Measurements from ENCODE around the gene MSTN.
"Not testable (repeated sequence)": the region's sequence is repeated elsewhere in the genome, so short reads cannot be mapped to it uniquely, and the experiment has no call there.

Gene MSTN

DNA sequence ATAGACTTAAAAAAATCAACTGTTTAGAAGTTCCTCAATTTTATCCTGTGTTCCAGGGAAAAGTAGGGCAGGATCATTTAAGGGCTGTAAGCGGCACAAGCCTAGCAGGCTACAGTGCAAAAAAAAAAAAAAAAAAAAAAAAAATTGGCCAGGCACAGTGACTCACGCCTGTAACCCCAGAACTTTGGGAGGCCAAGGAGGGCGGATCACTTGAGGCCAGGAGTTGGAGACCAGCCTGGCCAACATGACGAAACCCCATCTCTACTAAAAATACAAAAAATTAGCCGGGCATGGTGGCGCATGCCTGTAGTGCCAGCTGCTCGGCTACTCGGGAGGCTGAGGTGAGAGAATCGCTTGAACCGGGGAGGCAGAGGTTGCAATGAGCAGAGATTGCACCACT lies 28.1 kb downstream of the MSTN start:
- H3K9ac ChIP-seq (ENCODE audit: low read depth, low read length); H3K36me3 ChIP-seq (ENCODE audit: control insufficient read depth, insufficient read depth, low read length); H3K4me1 ChIP-seq (ENCODE audit: control insufficient read depth, insufficient read depth, low read length); H3K9me3 ChIP-seq (ENCODE audit: control insufficient read depth, insufficient read depth, low read length); H3K4me3 ChIP-seq (ENCODE audit: low read depth, low read length); H3K27me3 ChIP-seq (ENCODE audit: control insufficient read depth, insufficient read depth, low read length); H3K27ac ChIP-seq (ENCODE audit: low read depth, low read length): not testable (repeated sequence)

DNA sequence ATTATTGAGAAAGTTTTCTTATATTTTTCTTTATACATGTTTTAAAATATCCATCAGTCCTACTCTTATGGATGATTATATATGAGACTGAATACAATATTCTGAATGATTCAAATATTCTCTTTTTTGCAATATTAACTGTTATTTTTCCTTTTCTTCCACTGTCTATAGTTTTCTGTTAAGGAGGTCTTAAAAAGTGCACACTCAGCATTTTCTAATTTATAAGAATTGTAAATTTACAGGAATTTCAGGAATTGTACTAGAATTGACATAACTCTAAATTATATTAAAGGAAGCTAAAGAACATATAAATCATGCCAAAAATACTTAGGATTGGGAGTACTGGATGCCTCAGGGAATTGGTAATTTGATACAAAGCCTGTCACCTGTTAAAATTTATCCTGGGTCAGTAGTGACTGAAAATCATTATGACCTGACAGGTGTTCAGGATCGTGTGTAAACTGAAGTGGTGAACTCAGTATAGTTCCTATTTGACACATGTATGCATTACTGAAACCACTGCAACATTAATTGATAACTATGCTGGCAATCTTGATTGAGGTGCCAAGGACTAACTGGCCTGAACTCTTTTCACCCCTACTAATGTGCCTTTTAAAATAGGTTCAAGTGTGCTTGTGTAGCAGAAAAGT lies 30.4 kb downstream of the MSTN start:
- no peaks in the 10 kb centered on the region for H3K27me3 ChIP-seq (ENCODE audit: control insufficient read depth, insufficient read depth, low read length)
- H3K4me1 ChIP-seq (ENCODE audit: control insufficient read depth, insufficient read depth, low read length), result no peaks in the 10 kb centered on the region
- no peak overlapping the region for H3K4me3 ChIP-seq (ENCODE audit: low read depth, low read length)
- H3K27ac ChIP-seq (ENCODE audit: low read depth, low read length), result no peak overlapping the region
- H3K36me3 ChIP-seq (ENCODE audit: control insufficient read depth, insufficient read depth, low read length), result no peaks in the 10 kb centered on the region
- no peaks in the 10 kb centered on the region for H3K9me3 ChIP-seq (ENCODE audit: control insufficient read depth, insufficient read depth, low read length)
- H3K9ac ChIP-seq (ENCODE audit: low read depth, low read length), result no peak overlapping the region

DNA sequence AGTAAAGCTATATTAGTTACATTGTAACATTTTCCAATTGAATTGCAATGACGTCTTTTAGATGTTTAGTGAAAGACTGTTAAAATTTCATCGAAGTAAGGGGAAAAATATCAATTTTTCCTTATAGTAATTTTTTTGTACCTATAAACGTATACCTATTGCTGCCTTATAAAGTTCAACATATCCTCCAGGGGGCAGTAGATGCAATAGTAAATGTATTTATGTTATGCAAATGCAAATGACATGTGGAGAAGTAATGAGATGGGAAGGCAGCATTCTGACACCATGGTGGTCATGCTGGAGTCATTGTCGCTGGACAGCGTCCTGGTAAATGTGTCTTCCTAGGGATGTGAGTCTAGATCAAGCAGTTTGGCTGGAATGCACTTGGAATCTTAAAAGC lies 38.7 kb downstream of the MSTN start:
- Histone ChIP-seq H3K9ac (ENCODE audit: low read depth, low read length) (no peak overlapping the region), H3K9me3 (ENCODE audit: control insufficient read depth, insufficient read depth, low read length) (no peaks in the 10 kb centered on the region), H3K27me3 (ENCODE audit: control insufficient read depth, insufficient read depth, low read length) (no peaks in the 10 kb centered on the region), H3K4me3 (ENCODE audit: low read depth, low read length) (no peak overlapping the region), H3K27ac (ENCODE audit: low read depth, low read length) (no peak overlapping the region), H3K4me1 (ENCODE audit: control insufficient read depth, insufficient read depth, low read length) (no peaks in the 10 kb centered on the region), H3K36me3 (ENCODE audit: control insufficient read depth, insufficient read depth, low read length) (no peaks in the 10 kb centered on the region)

DNA sequence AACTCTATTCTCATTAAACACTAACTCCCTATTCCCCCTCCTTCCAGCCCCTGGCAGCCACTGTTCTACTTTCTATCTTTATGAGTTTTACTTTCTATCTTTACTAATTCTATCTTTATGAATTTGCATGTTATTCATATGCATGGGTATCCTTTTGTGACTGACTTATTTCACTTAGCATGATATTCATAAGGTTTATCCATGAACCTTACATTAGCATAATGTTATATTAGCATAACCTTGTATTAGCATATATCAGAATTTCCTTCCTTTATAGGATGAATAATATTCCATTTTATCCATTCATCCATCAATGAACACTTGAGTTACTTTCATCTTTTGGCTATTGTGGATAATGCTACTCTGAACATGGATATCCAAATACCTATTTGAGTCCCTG lies 41.8 kb downstream of the MSTN start:
- Histone ChIP-seq H3K4me3 (ENCODE audit: low read depth, low read length) (no peak overlapping the region), H3K4me1 (ENCODE audit: control insufficient read depth, insufficient read depth, low read length) (no peaks in the 10 kb centered on the region), H3K27me3 (ENCODE audit: control insufficient read depth, insufficient read depth, low read length) (no peaks in the 10 kb centered on the region), H3K27ac (ENCODE audit: low read depth, low read length) (no peak overlapping the region), H3K36me3 (ENCODE audit: control insufficient read depth, insufficient read depth, low read length) (no peaks in the 10 kb centered on the region), H3K9me3 (ENCODE audit: control insufficient read depth, insufficient read depth, low read length) (peaks cover 4% of the 10 kb centered on the region; the same call in 1 of the 2 replicates), H3K9ac (ENCODE audit: low read depth, low read length) (no peak overlapping the region)

DNA sequence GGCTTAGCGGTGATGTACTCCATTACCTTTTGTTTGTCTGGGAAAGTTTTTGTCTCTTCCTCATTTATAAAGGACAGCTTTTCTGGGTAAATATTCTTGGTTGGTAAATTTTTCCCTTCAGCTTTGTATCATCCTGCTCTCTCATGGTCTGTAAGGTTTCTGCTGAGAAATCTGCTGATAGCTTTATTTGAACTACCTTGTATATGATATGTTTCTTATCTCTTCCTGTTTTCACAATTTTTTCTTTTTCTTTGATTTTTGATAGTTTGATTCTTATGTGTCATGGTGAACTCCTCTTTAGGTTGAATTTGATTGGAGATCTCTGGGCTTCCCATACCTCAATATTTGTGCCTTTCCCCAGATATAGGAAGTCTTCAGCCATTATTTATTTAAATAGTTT lies 44.7 kb downstream of the MSTN start:
- H3K36me3 ChIP-seq (ENCODE audit: control insufficient read depth, insufficient read depth, low read length), result no peaks in the 10 kb centered on the region
- H3K9me3 ChIP-seq (ENCODE audit: control insufficient read depth, insufficient read depth, low read length), result peaks cover 20% of the 10 kb centered on the region
- H3K27ac ChIP-seq (ENCODE audit: low read depth, low read length), result no peak overlapping the region
- H3K4me3 ChIP-seq (ENCODE audit: low read depth, low read length), result no peak overlapping the region
- H3K4me1 ChIP-seq (ENCODE audit: control insufficient read depth, insufficient read depth, low read length), result no peaks in the 10 kb centered on the region
- H3K27me3 ChIP-seq (ENCODE audit: control insufficient read depth, insufficient read depth, low read length), result no peaks in the 10 kb centered on the region
- no peak overlapping the region for H3K9ac ChIP-seq (ENCODE audit: low read depth, low read length)

DNA sequence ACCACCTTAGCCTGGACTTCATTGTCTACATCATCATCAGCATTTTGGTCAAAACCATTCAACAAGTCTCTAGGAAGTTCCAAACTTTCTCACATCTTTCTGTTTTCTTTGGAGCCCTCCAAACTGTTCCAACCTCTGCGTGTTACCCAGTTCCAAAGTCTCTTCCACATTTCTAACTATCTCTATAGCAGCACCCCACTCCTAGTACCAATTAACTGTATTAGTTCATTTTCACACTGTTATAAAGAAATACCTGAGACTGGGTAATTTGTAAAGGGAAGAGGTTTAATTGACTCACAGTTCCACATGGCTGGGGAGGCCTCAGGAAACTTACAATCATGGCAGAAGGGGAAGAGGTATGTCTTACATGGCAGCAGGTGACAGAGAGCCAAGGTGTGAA lies 46.6 kb downstream of the MSTN start:
- H3K9ac ChIP-seq (ENCODE audit: low read depth, low read length); H3K27me3 ChIP-seq (ENCODE audit: control insufficient read depth, insufficient read depth, low read length); H3K36me3 ChIP-seq (ENCODE audit: control insufficient read depth, insufficient read depth, low read length); H3K27ac ChIP-seq (ENCODE audit: low read depth, low read length); H3K4me3 ChIP-seq (ENCODE audit: low read depth, low read length); H3K4me1 ChIP-seq (ENCODE audit: control insufficient read depth, insufficient read depth, low read length): not testable (repeated sequence)
- peaks cover 21% of the 10 kb centered on the region for H3K9me3 ChIP-seq (ENCODE audit: control insufficient read depth, insufficient read depth, low read length)

Measured in HUES48 (cell line).